GM12874 (cell line): ENCODE data around the gene CNTNAP2.

Experiments used
- CTCF ChIP-seq: IDR thresholded peaks from 2 replicates; pipeline ENCODE4 v1.5.1; 2011; ENCODE audit warnings: low read depth, mild to moderate bottlenecking, control low read depth, low read length, moderate library complexity; ENCODE audit not compliant: insufficient read depth

CNTNAP2 gene

DNA sequence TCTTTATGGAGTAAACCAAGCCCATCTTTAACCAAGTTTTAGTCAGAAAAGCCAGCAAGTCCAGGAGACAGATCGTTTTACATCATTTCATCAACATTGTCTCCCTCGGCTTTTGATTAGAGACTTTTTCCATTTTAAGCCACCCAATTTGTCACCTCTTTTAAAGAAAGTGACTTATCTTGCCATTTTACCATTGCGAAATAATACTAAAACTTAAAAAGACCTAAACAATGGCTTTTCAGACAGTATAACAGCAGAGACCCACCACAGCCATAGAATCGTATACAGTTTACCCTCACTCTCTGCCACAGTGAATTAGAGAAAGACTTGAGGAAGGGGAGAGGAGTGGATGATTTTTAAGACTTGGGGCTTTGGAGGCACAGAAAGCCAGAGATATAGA lies 2114.3 kb downstream of the CNTNAP2 start:
- no peak for TF ChIP-seq CTCF

GRCh38 chr7:148232784-148233183 lies 2116.2 kb downstream of the CNTNAP2 start:
- no peak for TF ChIP-seq CTCF

DNA sequence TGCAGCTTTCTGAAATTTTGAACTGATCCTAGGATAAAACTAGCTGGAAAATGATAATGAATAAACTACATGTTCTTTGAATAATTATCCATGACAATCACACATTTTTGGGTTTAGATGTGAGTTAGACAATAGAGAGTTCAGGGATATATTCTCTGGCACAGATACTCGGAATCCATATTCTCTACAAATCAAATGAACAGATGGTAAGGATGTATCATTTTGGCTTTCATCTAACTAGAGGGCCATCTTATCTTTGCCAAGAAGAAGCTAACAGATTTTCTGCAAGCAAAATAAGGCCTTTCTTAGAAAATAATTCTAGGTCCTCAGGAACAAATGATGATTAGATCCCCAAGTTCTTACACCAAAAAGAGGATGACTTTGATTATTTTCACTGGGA lies 2118.1 kb downstream of the CNTNAP2 start:
- no peak for TF ChIP-seq CTCF

DNA sequence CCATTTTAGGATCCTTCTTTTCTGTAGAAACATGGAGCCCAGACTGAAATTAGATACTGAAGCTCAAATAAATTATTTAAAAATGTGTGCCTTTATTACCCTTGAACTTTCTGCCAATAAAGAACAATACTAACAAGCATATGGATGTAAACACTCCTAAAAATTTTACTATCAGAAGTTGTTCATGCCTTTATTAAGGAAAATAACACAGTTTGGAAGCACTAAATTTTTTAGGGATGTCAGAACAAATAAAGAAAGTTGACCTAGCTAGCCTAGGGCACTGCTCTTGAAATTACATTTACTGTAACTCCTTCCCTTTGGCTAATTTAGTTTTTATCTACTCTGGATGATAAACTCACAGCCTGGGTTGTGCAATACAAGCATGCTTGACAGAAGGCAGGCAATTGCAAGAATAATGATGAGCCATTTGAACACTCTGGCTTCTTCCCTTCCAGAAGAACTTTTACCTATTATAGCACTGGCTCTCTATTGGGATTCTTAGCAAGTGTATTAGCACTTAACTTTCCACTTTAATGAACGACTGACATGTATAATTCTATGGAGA lies 2122.2 kb downstream of the CNTNAP2 start:
- TF ChIP-seq CTCF: no peak

- TF ChIP-seq CTCF: no peak
These were observed 2125.2 kb downstream of the CNTNAP2 start for GRCh38 chr7:148241700-148242293.

- TF ChIP-seq CTCF: peak; percentile 78
These were observed 2125.8 kb downstream of the CNTNAP2 start for GRCh38 chr7:148242294-148242821.

- TF ChIP-seq CTCF: no peak
These were observed 2128.8 kb downstream of the CNTNAP2 start for GRCh38 chr7:148245381-148245780.

- no peak for TF ChIP-seq CTCF
These were observed 2137.0 kb downstream of the CNTNAP2 start for GRCh38 chr7:148253629-148254028.
